ENCODE results near the gene KIF3B.
A peak's percentile ranks its signal among the peaks of the same experiment; 100 is the strongest.

DNA sequence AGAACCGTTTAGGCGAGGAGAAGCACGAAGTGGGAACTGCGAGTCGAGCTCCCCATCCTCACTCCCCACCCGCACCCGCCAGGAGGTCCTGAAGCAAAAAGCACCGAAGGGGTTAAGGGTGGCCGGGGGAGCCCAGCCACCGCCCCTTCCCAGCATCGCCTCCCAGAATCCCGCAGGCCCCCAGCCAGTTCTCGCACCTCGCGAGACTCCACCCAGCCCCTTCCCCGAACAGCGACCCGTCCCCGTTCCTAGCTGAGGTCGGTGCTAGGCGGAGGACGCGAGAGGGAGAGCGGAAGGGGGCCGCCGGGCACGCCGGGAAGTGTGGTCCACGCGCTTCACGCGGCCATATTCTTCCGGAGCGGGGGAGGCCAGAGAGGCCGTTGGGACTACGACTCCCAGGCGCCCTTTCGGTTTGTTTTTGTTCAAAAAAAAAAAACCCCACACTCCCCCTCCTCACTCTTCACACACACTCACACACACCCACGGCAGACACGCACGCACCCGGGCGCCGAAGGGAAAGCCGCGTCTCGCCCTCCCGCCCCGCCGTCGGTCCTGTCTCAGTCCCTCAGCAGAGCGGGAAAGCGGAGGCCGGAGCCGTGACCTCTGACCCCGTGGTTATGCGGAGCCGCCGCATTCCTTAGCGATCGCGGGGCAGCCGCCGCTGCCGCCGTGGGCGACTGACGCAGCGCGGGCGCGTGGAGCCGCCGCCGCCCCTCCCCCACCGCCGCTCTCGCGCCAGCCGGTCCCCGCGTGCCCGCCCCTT lies 80.6 kb downstream of the KIF3B start, which contains the start of gene ASXL1:
- TF ChIP-seq, protein P1, sequence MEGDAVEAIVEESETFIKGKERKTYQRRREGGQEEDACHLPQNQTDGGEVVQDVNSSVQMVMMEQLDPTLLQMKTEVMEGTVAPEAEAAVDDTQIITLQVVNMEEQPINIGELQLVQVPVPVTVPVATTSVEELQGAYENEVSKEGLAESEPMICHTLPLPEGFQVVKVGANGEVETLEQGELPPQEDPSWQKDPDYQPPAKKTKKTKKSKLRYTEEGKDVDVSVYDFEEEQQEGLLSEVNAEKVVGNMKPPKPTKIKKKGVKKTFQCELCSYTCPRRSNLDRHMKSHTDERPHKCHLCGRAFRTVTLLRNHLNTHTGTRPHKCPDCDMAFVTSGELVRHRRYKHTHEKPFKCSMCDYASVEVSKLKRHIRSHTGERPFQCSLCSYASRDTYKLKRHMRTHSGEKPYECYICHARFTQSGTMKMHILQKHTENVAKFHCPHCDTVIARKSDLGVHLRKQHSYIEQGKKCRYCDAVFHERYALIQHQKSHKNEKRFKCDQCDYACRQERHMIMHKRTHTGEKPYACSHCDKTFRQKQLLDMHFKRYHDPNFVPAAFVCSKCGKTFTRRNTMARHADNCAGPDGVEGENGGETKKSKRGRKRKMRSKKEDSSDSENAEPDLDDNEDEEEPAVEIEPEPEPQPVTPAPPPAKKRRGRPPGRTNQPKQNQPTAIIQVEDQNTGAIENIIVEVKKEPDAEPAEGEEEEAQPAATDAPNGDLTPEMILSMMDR (IDR thresholded peaks at IDR 0.05), result no peak
- TF ChIP-seq POLR2A (IDR thresholded peaks at IDR 0.05), result peak; percentile 14 to 57

Measured in adrenal gland (tissue), 5 donors.